ENCODE results near the gene B4GALT6.

The B4GALT6 gene

GRCh38 chr18:31590570-31590969, 93.8 kb downstream of the B4GALT6 start:
- DNase-seq, result no peak

DNA sequence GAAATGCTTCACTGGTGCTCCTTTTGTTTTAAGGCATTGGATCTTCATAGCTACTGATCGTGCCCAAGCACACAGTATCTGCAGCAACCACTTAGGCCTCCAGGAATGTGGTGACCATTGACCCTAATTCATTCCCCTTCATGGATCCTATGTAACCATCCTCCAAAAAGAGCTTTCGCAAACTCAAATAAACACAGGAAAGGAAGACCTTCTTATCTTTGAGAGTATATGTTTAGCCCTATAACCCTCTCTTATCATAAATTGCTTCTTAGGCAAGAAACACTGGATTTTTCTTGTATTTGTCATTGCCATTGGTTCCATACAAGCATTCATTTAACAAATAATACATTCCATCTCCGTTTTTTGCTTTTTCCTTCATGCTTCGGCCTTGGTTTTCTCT, 96.9 kb downstream of the B4GALT6 start:
- no peak for DNase-seq

DNA sequence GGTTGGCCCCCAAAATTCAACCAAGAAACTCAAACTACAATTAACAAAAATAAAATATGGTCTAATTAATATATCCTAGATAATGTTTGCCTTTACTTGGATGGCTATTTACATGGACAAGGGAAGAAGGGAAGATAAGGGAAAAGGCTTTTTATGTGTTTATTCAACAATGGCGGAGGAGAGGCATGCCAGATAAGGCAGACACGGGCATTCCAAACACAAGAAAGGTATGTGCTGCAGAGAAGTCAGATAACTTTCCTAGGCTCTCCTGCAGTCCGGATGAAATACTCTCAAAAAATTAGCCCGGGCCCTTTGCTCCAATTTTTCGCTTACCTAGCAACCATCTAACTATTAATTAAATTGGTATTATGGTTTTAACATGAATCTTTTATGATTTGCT, 97.8 kb downstream of the B4GALT6 start:
- DNase-seq, result no peak

GRCh38 chr18:31585991-31586390, 98.4 kb downstream of the B4GALT6 start:
- no peak for DNase-seq

GRCh38 chr18:31583185-31583854, 101.1 kb downstream of the B4GALT6 start:
- DNase-seq, result no peak

GRCh38 chr18:31581498-31582197, 102.7 kb downstream of the B4GALT6 start:
- DNase-seq, result no peak

GRCh38 chr18:31579375-31579774, 105.0 kb downstream of the B4GALT6 start:
- DNase-seq, result no peak

DNA sequence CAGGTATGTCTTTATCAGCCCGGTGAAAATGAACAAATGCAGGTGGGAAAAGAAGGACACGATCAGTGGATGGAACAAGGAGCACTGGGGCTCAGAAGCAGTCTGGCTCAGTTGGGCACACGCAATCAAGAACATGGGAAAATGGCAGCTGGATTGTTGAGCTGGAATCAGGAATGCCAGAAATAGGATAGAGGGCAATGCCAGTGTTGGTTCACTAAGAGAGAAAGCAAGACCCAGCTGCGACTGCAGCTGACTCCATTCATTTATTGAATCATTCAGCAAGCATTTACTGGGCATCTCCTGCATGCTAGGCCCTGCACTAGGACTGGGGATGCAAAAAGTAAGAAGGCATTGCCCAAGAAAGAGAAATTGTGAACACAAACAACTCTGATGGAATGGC, 106.3 kb downstream of the B4GALT6 start:
- DNase-seq, result no peak

DNA sequence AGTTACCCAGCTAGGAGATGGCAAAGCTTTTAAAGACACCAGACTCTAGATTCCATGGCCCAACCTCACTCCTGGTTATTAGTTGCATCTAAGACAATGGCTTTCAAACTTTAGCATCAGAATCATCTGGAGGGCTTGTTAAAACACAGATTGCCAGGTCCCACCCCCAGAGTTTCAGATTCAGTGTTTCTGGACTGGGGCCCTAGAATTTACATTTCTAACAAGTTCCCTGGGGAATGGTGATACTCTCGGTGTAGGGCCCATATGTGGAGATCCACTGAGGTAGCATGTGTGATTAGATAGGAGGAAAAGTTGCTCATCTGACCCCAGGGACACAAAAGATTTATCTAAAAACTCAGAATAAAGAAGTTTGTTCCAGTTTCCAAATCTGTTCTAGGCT, 107.2 kb downstream of the B4GALT6 start:
- DNase-seq, result no peak

- no peak for DNase-seq
Measured at GRCh38 chr18:31576670-31577069, 107.7 kb downstream of the B4GALT6 start.

DNA sequence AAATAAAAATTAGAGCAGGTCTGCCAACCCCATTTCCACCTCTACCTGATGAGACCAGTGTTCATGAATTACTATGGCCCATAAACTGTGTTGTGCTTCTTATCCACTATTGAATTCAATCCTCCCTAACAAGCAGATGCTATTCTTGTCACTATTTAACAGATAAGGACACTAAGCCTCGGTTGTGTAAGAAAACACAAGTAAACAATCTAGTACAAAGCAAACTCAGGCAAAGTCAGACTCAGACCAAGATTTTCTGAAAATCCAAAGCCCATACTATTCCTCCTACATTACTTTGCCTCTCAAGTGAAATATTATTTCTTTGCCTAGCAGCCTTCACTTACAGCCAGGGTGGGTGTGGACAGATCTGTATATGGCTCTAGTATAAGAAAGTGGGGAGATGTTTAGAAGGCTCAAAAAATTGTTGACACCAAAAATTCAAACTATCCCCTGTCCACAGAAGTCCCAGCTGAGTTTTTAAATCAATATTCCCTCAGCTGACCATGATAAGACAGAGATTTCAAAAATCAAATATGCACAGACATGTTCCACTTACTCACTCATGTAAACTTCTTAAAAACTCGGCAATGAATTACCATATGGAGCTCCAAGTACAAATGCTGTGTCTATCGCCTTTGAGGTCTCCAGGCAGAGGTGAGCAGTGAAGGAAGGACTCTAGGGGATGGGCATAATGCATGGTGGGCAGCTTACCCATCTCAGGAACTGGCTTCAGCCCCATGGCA, 108.7 kb downstream of the B4GALT6 start:
- DNase-seq, result no peak

DNA sequence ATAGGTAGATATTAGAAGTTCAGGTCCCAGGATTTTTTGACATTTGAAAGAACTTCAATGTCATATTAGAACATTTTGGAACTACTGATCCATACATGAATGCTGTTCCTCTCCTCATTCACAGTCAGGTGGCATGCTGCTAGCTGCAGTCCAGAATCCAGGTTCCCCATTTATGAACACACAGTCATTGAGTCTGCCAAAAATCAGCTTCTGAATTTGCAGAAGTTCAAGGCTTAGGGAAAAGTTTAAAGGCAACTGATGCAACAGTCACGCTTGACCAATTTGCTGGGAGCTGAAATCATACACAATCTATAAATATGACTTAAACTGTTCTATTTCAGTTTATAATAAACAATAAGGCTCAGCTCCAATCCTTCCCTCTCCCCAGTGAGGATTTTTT, 110.0 kb downstream of the B4GALT6 start:
- no peak for DNase-seq
